Muscle layer of duodenum (tissue), 2 donors: Measurements from ENCODE around the gene ACVRL1.

Experiments used
- H3K27ac ChIP-seq: one replicate; pipeline ENCODE4 v1.7.0; 2013; ENCODE audit warnings: mild to moderate bottlenecking, low read length
- H3K27me3 ChIP-seq: one replicate; pipeline ENCODE4 v1.7.0; 2013; ENCODE audit warnings: low read depth, mild to moderate bottlenecking, control low read depth, low read length
- H3K36me3 ChIP-seq, 2 donors: one replicate each; pipeline ENCODE4 v1.7.0; 2013; ENCODE audit warnings: low read length in 2 of 2, control low read depth in 1 of 2, mild to moderate bottlenecking in 1 of 2; ENCODE audit not compliant: insufficient read depth in 2 of 2, control insufficient read depth in 1 of 2
- H3K4me1 ChIP-seq, 2 donors: one replicate each; pipeline ENCODE4 v1.7.0; 2013; ENCODE audit warnings: low read length in 2 of 2, mild to moderate bottlenecking in 2 of 2, control low read depth in 1 of 2, moderate library complexity in 1 of 2; ENCODE audit not compliant: insufficient read depth in 2 of 2, control insufficient read depth in 1 of 2
- H3K4me3 ChIP-seq, 2 donors: one replicate each; pipeline ENCODE4 v1.7.0; 2013; ENCODE audit warnings: low read length in 2 of 2, low read depth in 1 of 2, mild to moderate bottlenecking in 1 of 2
- H3K9me3 ChIP-seq, 2 donors: one replicate each; pipeline ENCODE4 v1.7.0; 2013; ENCODE audit warnings: low read length in 2 of 2, control low read depth in 1 of 2, mild to moderate bottlenecking in 1 of 2; ENCODE audit not compliant: control insufficient read depth in 1 of 2
- donor health status: healthy.

Gene ACVRL1

GRCh38 chr12:51913071-51914033 is 6.0 kb downstream of the ACVRL1 start:
- H3K27me3 ChIP-seq = no peaks in the 10 kb centered on the region
- peak overlapping the region; percentile 49 for H3K27ac ChIP-seq
- no peaks in the 10 kb centered on the region for H3K9me3 ChIP-seq
- peaks cover 0 to 8% of the 10 kb centered on the region in 2 donors for H3K36me3 ChIP-seq
- H3K4me1 ChIP-seq = peaks cover 0 to 34% of the 10 kb centered on the region in 2 donors
- peak overlapping the region in 1 of 2 donors; percentile 17 for H3K4me3 ChIP-seq

DNA sequence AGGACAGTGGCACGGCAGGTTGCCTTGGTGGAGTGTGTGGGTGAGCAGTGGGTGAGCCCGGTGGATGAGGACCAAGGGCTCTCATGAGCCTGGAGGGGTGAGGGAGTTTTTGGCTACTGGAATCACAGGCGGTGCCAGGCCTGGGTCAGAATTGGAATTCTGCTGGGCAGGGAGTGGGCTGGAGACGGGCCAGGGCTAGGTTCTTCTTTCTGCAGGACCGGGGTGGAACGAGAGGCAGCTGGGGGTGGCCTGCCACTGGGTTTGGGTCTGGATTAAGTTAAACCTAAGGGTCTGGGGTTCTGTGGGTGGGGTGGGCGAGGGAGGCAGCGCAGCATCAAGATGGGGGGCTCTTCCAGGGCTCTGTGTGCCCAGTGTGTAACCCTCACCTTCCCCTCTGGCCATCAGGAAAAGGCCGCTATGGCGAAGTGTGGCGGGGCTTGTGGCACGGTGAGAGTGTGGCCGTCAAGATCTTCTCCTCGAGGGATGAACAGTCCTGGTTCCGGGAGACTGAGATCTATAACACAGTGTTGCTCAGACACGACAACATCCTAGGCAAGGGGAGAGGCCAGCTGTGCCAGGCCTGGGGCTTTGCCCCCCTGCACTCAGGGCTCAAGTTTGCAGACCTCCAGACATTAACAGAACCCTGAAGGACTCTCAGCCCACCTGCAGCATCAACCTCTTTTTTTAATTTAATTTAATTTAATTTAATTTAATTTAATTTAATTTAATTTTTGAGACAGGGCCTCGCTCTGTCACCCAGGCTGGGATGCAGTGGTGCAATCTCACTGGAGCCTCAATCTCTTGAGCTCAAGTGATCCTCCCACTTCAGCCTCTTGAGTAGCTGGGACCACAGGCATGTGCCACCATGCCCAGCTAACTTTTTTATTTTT is 7.0 kb downstream of the ACVRL1 start:
- no peak overlapping the region for H3K4me3 ChIP-seq
- no peak overlapping the region for H3K27ac ChIP-seq
- no peaks in the 10 kb centered on the region for H3K9me3 ChIP-seq
- H3K36me3 ChIP-seq = peaks cover 0 to 8% of the 10 kb centered on the region in 2 donors
- H3K27me3 ChIP-seq = no peaks in the 10 kb centered on the region
- peaks cover 0 to 34% of the 10 kb centered on the region in 2 donors for H3K4me1 ChIP-seq

DNA sequence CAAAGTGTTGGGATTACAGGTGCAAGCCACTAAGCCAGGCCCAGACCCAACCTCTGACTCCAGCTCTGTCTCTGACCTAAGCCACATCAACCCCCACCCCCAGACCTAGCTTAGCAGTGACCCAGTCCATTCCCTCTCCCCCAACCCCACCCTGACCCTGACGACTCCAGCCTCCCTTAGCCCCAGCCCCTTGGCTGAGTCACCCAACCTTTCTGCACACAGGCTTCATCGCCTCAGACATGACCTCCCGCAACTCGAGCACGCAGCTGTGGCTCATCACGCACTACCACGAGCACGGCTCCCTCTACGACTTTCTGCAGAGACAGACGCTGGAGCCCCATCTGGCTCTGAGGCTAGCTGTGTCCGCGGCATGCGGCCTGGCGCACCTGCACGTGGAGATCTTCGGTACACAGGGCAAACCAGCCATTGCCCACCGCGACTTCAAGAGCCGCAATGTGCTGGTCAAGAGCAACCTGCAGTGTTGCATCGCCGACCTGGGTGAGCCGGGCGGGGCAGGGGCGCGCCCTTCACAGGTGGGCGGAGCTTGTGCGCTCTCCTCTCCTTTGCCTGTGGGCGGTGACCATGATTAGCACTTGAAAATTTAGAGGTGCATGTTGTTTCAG is 7.8 kb downstream of the ACVRL1 start:
- no peaks in the 10 kb centered on the region for H3K9me3 ChIP-seq
- no peaks in the 10 kb centered on the region for H3K27me3 ChIP-seq
- peaks cover 0 to 8% of the 10 kb centered on the region in 2 donors for H3K36me3 ChIP-seq
- H3K27ac ChIP-seq = no peak overlapping the region
- peaks cover 0 to 34% of the 10 kb centered on the region in 2 donors for H3K4me1 ChIP-seq
- no peak overlapping the region for H3K4me3 ChIP-seq

DNA sequence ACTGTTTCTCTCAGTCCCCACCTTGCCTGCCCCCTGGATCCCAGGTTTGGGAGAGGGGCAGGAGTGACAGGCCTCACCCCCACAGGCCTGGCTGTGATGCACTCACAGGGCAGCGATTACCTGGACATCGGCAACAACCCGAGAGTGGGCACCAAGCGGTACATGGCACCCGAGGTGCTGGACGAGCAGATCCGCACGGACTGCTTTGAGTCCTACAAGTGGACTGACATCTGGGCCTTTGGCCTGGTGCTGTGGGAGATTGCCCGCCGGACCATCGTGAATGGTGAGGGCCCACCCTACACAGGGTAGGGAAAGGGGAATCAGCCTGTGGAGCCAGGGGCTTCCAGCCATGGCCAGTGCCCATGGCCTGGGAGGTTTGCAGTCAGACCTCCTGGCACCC is 8.6 kb downstream of the ACVRL1 start:
- H3K27ac ChIP-seq = no peak overlapping the region
- no peaks in the 10 kb centered on the region for H3K9me3 ChIP-seq
- H3K27me3 ChIP-seq = no peaks in the 10 kb centered on the region
- peaks cover 0 to 27% of the 10 kb centered on the region in 2 donors for H3K4me1 ChIP-seq
- H3K4me3 ChIP-seq = no peak overlapping the region
- peaks cover 0 to 8% of the 10 kb centered on the region in 2 donors for H3K36me3 ChIP-seq

GRCh38 chr12:51917041-51917590 is 9.8 kb downstream of the ACVRL1 start:
- no peak overlapping the region for H3K27ac ChIP-seq
- H3K36me3 ChIP-seq = peaks cover 0 to 8% of the 10 kb centered on the region in 2 donors
- H3K4me1 ChIP-seq = peaks cover 0 to 18% of the 10 kb centered on the region in 2 donors
- H3K9me3 ChIP-seq = no peaks in the 10 kb centered on the region
- no peak overlapping the region for H3K4me3 ChIP-seq
- H3K27me3 ChIP-seq = no peaks in the 10 kb centered on the region

DNA sequence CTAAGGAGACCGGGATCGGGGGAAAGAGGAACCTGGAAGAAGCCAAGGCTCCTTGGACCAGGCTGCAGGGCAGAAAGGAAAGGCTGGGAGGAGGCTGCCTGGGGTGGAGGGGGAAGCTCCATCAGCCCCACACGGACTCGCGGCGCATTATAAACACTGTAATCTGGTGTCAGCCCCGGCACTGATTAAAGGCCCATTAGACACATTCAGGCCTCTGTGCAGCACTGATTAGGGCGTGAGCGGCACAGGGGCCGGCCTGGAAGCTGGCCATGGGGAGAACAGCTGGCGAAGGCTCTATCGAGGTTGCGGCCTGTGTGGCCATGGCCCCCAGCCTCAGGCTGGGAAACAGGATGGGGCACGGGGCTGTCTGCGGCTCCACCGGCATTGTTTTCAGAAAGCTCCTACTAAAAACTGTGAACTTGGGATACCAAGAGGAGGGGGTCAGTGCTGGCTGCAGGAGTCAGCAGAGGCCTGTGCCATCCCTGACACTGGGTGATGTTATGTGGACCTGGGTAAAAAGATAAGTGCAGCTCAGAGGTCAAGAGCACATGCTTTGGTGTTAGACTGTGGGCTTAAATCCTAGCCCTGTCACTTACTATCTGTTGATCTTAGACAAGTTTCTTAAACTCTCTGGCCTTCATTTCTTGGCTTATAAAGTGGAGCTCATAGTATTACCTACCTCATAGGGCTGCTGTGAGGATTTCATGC is 10.6 kb downstream of the ACVRL1 start:
- no peak overlapping the region for H3K4me3 ChIP-seq
- peaks cover under 1 to 14% of the 10 kb centered on the region in 2 donors for H3K4me1 ChIP-seq
- no peaks in the 10 kb centered on the region for H3K27me3 ChIP-seq
- H3K36me3 ChIP-seq = peaks cover 0 to 8% of the 10 kb centered on the region in 2 donors
- no peak overlapping the region for H3K27ac ChIP-seq
- H3K9me3 ChIP-seq = no peaks in the 10 kb centered on the region

DNA sequence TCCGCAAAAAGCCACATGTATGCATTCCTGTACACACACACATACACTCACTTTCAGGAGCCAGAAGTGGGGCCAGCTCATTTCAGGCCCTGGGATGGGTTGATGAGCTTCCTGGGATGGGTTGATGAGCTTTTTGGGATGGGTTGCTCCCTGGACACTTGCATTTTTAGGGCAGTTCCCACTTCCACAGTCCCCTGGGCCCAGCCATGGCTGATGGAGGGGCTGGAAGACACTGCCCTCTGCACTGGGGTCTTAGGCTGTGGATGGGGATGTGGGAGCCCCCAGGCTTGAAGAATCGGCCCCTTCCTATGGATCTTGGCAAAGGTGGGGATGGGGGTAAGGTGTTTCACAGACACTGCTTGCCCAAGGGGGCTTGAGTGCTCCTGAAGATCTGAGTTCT is 12.7 kb downstream of the ACVRL1 start:
- H3K36me3 ChIP-seq = peaks cover 0 to 5% of the 10 kb centered on the region in 2 donors
- peaks cover 0 to 10% of the 10 kb centered on the region in 2 donors for H3K4me1 ChIP-seq
- H3K4me3 ChIP-seq = no peak overlapping the region
- H3K27ac ChIP-seq = no peak overlapping the region
- no peaks in the 10 kb centered on the region for H3K9me3 ChIP-seq
- H3K27me3 ChIP-seq = no peaks in the 10 kb centered on the region

GRCh38 chr12:51921017-51921725 is 13.9 kb downstream of the ACVRL1 start:
- Histone ChIP-seq H3K36me3 (no peaks in the 10 kb centered on the region), H3K9me3 (no peaks in the 10 kb centered on the region), H3K4me3 (no peak overlapping the region), H3K27ac (no peak overlapping the region), H3K4me1 (peaks cover 0 to 13% of the 10 kb centered on the region in 2 donors), H3K27me3 (no peaks in the 10 kb centered on the region)

GRCh38 chr12:51922146-51922545 is 14.8 kb downstream of the ACVRL1 start:
- no peaks in the 10 kb centered on the region for H3K9me3 ChIP-seq
- peaks cover 0 to 19% of the 10 kb centered on the region in 2 donors for H3K4me1 ChIP-seq
- H3K27ac ChIP-seq = peak overlapping the region; percentile 64
- no peak overlapping the region for H3K4me3 ChIP-seq
- H3K27me3 ChIP-seq = no peaks in the 10 kb centered on the region
- H3K36me3 ChIP-seq = no peaks in the 10 kb centered on the region
